GM23248 (cell line): ENCODE measurements around the gene CSTB. TPM values are rescaled to one million over a fixed set of nuclear protein-coding genes. Genes with fewer than 3 reads are reported as not detected.

Source experiments
- DNase-seq: peaks from one replicate; pipeline ENCODE4 v3.0.0-alpha.2; 2015
- H2AFZ ChIP-seq: fragments of 200-600 bp; sonication (generic); 2 replicates; pipeline ENCODE4 v1.6.1; 2016; ENCODE audit warnings: antibody characterized with exemption
- H3F3A ChIP-seq: fragments of 200-600 bp; sonication (generic); 2 replicates; pipeline ENCODE4 v1.6.1; 2016; ENCODE audit warnings: mild to moderate bottlenecking, antibody characterized with exemption, mixed run types; ENCODE audit not compliant: insufficient read depth
- H3K27ac ChIP-seq: fragments of 200-600 bp; sonication (generic); 2 replicates; pipeline ENCODE4 v1.5.1; 2016; ENCODE audit warnings: mild to moderate bottlenecking
- H3K27me3 ChIP-seq: fragments of 200-600 bp; sonication (generic); replicated peaks from 2 replicates; pipeline ENCODE4 v1.6.1; 2016; ENCODE audit warnings: mild to moderate bottlenecking; ENCODE audit not compliant: insufficient read depth
- H3K36me3 ChIP-seq: fragments of 200-600 bp; sonication (generic); 2 replicates; pipeline ENCODE4 v1.6.1; 2016; ENCODE audit warnings: low read depth, mild to moderate bottlenecking
- H3K4me1 ChIP-seq: fragments of 200-600 bp; sonication (generic); 2 replicates; pipeline ENCODE4 v1.6.1; 2016; ENCODE audit warnings: mild to moderate bottlenecking; ENCODE audit not compliant: insufficient read depth
- H3K4me2 ChIP-seq: fragments of 200-600 bp; sonication (generic); one replicate; pipeline ENCODE4 v1.6.1; 2016; ENCODE audit warnings: mild to moderate bottlenecking; ENCODE audit not compliant: unreplicated experiment
- H3K4me3 ChIP-seq: fragments of 200-600 bp; sonication (generic); 2 replicates; pipeline ENCODE4 v1.5.1; 2016; ENCODE audit warnings: mild to moderate bottlenecking
- H3K79me2 ChIP-seq: fragments of 200-600 bp; sonication (generic); 2 replicates; pipeline ENCODE4 v1.6.1; 2016; ENCODE audit warnings: mild to moderate bottlenecking; ENCODE audit not compliant: insufficient read depth
- H3K9ac ChIP-seq: fragments of 200-600 bp; sonication (generic); 2 replicates; pipeline ENCODE4 v1.6.1; 2016; ENCODE audit warnings: mild to moderate bottlenecking
- H3K9me2 ChIP-seq: fragments of 200-600 bp; sonication (generic); 2 replicates; pipeline ENCODE4 v1.6.1; 2016; ENCODE audit warnings: mixed run types, mild to moderate bottlenecking, moderate library complexity; ENCODE audit not compliant: insufficient read depth
- H3K9me3 ChIP-seq: fragments of 200-600 bp; sonication (generic); one replicate; pipeline ENCODE4 v1.6.1; 2017; ENCODE audit warnings: low read depth
- H4K20me1 ChIP-seq: fragments of 200-600 bp; sonication (generic); 2 replicates; pipeline ENCODE4 v1.6.0; 2016; ENCODE audit not compliant: insufficient read depth
- EZH2 ChIP-seq: fragments of 200-600 bp; sonication (generic); IDR thresholded peaks from 2 replicates; pipeline ENCODE4 v1.6.1; 2018; ENCODE audit warnings: antibody characterized with exemption, mild to moderate bottlenecking; ENCODE audit not compliant: insufficient read depth, poor library complexity, severe bottlenecking
- EZH2phosphoT487 ChIP-seq: fragments of 200-600 bp; sonication (generic); IDR thresholded peaks from 2 replicates; pipeline ENCODE4 v1.6.1; 2018; ENCODE audit warnings: antibody characterized with exemption, moderate library complexity, mild to moderate bottlenecking, low read depth; ENCODE audit not compliant: insufficient read depth
- WGBS, 2 experiments: methylation state at CpG; one replicate each; pipeline ENCODE4 v1.1.6; 2015 to 2017; ENCODE audit warnings: low lambda C conversion rate in 2 of 2, low coverage in 1 of 2; ENCODE audit errors: missing lambda C conversion rate in 2 of 2; 5-methylcytosine and 5-hydroxymethylcytosine counted together
- in situ Hi-C: fragments of 300-500 bp; cut with MboI; formaldehyde crosslinking; loops from 2 replicates; pipeline ENCODE4 v1.15.0; 2020
- polyA plus RNA-seq: library from polyadenylated mRNA; unstranded; fragments of >200 nt; fragmentation: Nextera tagmentation; extraction: Ambion mirVana; gene quantifications from 2 replicates; pipeline ENCODE4 v1.2.1, GENCODE V29; 2016
- total RNA-seq: library from RNA; depleted of rRNA; stranded (reverse); fragments of >200 nt; shearing (Covaris generic); gene quantifications from 2 replicates; pipeline ENCODE4 v1.2.3, GENCODE V29; 2014

Gene CSTB
- total and polyA plus RNA-seq, 2 experiments from 2014 or later = 6.7 to 95.0 TPM

DNA sequence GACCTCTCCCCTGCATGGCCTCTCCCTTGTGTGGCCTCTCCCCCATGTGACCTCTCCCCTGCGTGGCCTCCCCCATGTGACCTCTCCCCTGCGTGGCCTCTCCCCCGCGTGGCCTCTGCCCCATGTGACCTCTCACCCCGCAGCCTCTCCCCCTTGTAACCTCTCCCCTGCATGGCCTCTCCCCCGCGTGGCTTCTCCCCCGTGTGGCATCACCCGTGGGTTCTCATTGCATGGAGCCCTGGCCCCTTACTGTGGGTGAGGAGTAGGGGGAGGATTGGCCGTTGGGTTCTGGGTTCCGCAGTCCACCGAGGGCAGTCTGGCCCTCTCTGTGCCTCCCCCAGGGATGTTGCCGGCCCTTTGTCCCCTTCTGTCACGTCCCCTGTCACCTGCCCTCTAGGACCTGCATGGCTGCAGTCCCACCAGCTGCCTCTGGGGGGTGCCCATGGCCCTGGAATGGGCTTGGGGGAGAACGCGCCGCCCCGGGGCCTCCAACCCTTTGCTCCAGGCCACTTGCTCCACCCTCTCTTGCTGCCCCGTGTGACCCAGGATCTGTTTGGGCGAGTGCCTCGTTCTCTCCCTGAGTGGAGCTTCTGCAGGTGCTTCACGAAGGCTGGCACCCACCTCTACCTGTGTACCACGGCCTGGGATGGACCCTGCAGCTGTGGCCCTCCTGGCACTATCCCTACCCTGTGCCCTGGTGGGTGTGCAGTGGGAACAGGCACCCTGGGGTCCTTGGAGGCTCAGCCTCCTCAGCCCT, 34.6 kb upstream of the CSTB start:
- H3K36me3 ChIP-seq = no peaks in the 10 kb centered on the region
- no peak overlapping the region for H3K9ac ChIP-seq
- H3K79me2 ChIP-seq = no peaks in the 10 kb centered on the region
- no peak overlapping the region for H2AFZ ChIP-seq
- DNase-seq = peak; percentile 73
- no peak overlapping the region for H3K27ac ChIP-seq
- H3K4me1 ChIP-seq = no peaks in the 10 kb centered on the region
- H3K27me3 ChIP-seq = no peaks in the 10 kb centered on the region
- 6 to 12% methylated on average over 16 to 23 of the region's 23 CpGs for WGBS, 2 experiments
- TF ChIP-seq EZH2phosphoT487 (no peak), EZH2 (no peak)
- no peak overlapping the region for H3K4me3 ChIP-seq
- H3F3A ChIP-seq = peaks cover 6% of the 10 kb centered on the region; the same call in 1 of the 2 replicates
- no peak overlapping the region for H3K4me2 ChIP-seq
- H4K20me1 ChIP-seq = no peaks in the 10 kb centered on the region
- H3K9me3 ChIP-seq = no peaks in the 10 kb centered on the region
- in situ Hi-C loops = no loop called here
- H3K9me2 ChIP-seq = no peaks in the 10 kb centered on the region

GRCh38 chr21:43809853-43810504, 33.9 kb upstream of the CSTB start:
- no peak for TF ChIP-seq EZH2
- no peak for TF ChIP-seq EZH2phosphoT487
- in situ Hi-C loops = no loop called here
- Histone ChIP-seq H3K9me3 (no peaks in the 10 kb centered on the region), H3K27ac (no peak overlapping the region), H3F3A (peaks cover 6% of the 10 kb centered on the region; the same call in 1 of the 2 replicates), H3K9ac (no peak overlapping the region), H3K36me3 (no peaks in the 10 kb centered on the region), H3K4me1 (no peaks in the 10 kb centered on the region), H3K9me2 (no peaks in the 10 kb centered on the region), H3K79me2 (no peaks in the 10 kb centered on the region), H2AFZ (no peak overlapping the region), H3K4me3 (no peak overlapping the region), H3K4me2 (no peak overlapping the region), H4K20me1 (no peaks in the 10 kb centered on the region), H3K27me3 (no peaks in the 10 kb centered on the region)
- 75 to 81% methylated on average over 16 to 26 of the region's 26 CpGs for WGBS, 2 experiments
- DNase-seq = no peak

- Histone ChIP-seq H3K9me3 (no peaks in the 10 kb centered on the region), H3K4me3 (no peak overlapping the region), H3K4me1 (no peaks in the 10 kb centered on the region), H4K20me1 (no peaks in the 10 kb centered on the region), H3K4me2 (no peak overlapping the region), H3F3A (peaks cover 6% of the 10 kb centered on the region; the same call in 1 of the 2 replicates), H3K27me3 (no peaks in the 10 kb centered on the region), H3K9me2 (no peaks in the 10 kb centered on the region), H3K36me3 (no peaks in the 10 kb centered on the region), H3K79me2 (no peaks in the 10 kb centered on the region), H3K9ac (no peak overlapping the region), H3K27ac (no peak overlapping the region), H2AFZ (no peak overlapping the region)
- in situ Hi-C loops = no loop called here
- TF ChIP-seq EZH2phosphoT487 (no peak), EZH2 (no peak)
- WGBS, 2 experiments = 80 to 82% methylated on average over 16 of the region's 16 CpGs
- no peak for DNase-seq
Measured at GRCh38 chr21:43809346-43809799, 33.3 kb upstream of the CSTB start.

DNA sequence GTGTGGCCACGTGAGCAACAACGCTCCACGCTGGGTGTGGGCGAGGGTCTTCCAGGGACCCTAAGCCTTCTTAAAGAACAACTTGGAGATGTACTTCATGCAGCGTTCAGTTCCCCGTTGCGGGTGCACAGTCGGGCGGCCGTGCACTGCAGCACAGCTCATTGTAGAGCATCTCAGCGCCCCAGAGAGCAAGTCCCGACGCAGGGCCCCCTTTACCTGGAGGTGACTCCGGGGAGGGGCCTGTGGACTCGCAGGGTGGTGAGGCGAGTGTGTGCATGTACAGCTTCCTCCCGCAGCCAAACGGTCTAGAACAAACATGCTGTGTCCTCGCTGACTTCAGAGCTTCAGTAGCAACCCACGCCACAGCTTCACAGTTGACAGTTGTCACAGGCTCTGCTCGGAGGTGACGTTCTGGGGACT, 32.7 kb upstream of the CSTB start:
- Histone ChIP-seq H3K4me2 (no peak overlapping the region), H3K27me3 (no peaks in the 10 kb centered on the region), H4K20me1 (no peaks in the 10 kb centered on the region), H3K27ac (no peak overlapping the region), H3K79me2 (no peaks in the 10 kb centered on the region), H3F3A (peaks cover 6% of the 10 kb centered on the region; the same call in 1 of the 2 replicates), H3K4me1 (no peaks in the 10 kb centered on the region), H3K9me2 (no peaks in the 10 kb centered on the region), H3K36me3 (no peaks in the 10 kb centered on the region), H2AFZ (no peak overlapping the region), H3K4me3 (no peak overlapping the region), H3K9ac (no peak overlapping the region), H3K9me3 (no peaks in the 10 kb centered on the region)
- in situ Hi-C loops = no loop called here
- DNase-seq = no peak
- no peak for TF ChIP-seq EZH2
- TF ChIP-seq EZH2phosphoT487 = no peak
- WGBS, 2 experiments = 86 to 87% methylated on average over 22 of the region's 22 CpGs
